Erythroblast (primary cell): ENCODE data around the gene TLR2.

ENCODE experiments used
- GATA1 ChIP-seq: IDR thresholded peaks from 2 replicates; pipeline ENCODE4 v1.6.1; 2011; ENCODE audit warnings: low read depth, mild to moderate bottlenecking, control low read depth, low read length, moderate library complexity
- POLR2A ChIP-seq: IDR thresholded peaks from 2 replicates; pipeline ENCODE4 v1.6.1; 2011; ENCODE audit warnings: mild to moderate bottlenecking, low read length

GRCh38 chr4:153661215-153661822 lies 22.8 kb upstream of the TLR2 start:
- TF ChIP-seq POLR2A (no peak), GATA1 (no peak)
